ENCODE results near the gene PEX26.

Gene PEX26

GRCh38 chr22:18096823-18097222, 19.0 kb downstream of the PEX26 start:
- no peaks in the 10 kb centered on the region for H3K27me3 ChIP-seq (ENCODE audit: insufficient read depth, low read length, poor library complexity, severe bottlenecking)
- no peaks in the 10 kb centered on the region for H3K9me2 ChIP-seq (replicated peaks; ENCODE audit: low read depth, low read length)
- no peak overlapping the region for H3K4me3 ChIP-seq (ENCODE audit: low read length, poor library complexity, severe bottlenecking)
- H3K9me3 ChIP-seq (ENCODE audit: insufficient read depth, low read depth, low read length), result no peaks in the 10 kb centered on the region
- no peaks in the 10 kb centered on the region for H4K20me1 ChIP-seq (ENCODE audit: insufficient read depth, low read length, poor library complexity, severe bottlenecking)
- no peaks in the 10 kb centered on the region for H3K79me2 ChIP-seq (ENCODE audit: insufficient read depth, low read length)
- no peak overlapping the region for H2AFZ ChIP-seq (ENCODE audit: low read length)
- H3K4me1 ChIP-seq (ENCODE audit: insufficient read depth, low read length, poor library complexity, severe bottlenecking), result no peaks in the 10 kb centered on the region
- H3F3A ChIP-seq (ENCODE audit: low read depth), result no peaks in the 10 kb centered on the region
- H3K36me3 ChIP-seq (ENCODE audit: insufficient read depth, low read length), result peaks cover 3% of the 10 kb centered on the region; the same call in 1 of the 2 replicates
- no peak overlapping the region for H3K9ac ChIP-seq (ENCODE audit: low read depth, low read length, poor library complexity, severe bottlenecking)
- no peak overlapping the region for H3K4me2 ChIP-seq (ENCODE audit: low read depth, low read length, poor library complexity, severe bottlenecking)
- TF ChIP-seq EZH2phosphoT487 (IDR thresholded peaks at IDR 0.05; ENCODE audit: borderline replicate concordance), result no peak
- TF ChIP-seq CTCF (conservative IDR thresholded peaks at IDR 0.05; ENCODE audit: low read length), result no peak

GRCh38 chr22:18100781-18101180, 23.0 kb downstream of the PEX26 start:
- Histone ChIP-seq H2AFZ (ENCODE audit: low read length) (no peak overlapping the region), H4K20me1 (ENCODE audit: insufficient read depth, low read length, poor library complexity, severe bottlenecking) (no peaks in the 10 kb centered on the region), H3K27me3 (ENCODE audit: insufficient read depth, low read length, poor library complexity, severe bottlenecking) (no peaks in the 10 kb centered on the region), H3K9ac (ENCODE audit: low read depth, low read length, poor library complexity, severe bottlenecking) (no peak overlapping the region), H3K4me3 (ENCODE audit: low read length, poor library complexity, severe bottlenecking) (no peak overlapping the region), H3F3A (ENCODE audit: low read depth) (no peaks in the 10 kb centered on the region), H3K9me3 (ENCODE audit: insufficient read depth, low read depth, low read length) (no peaks in the 10 kb centered on the region), H3K9me2 (replicated peaks; ENCODE audit: low read depth, low read length) (no peaks in the 10 kb centered on the region), H3K36me3 (ENCODE audit: insufficient read depth, low read length) (no peaks in the 10 kb centered on the region), H3K79me2 (ENCODE audit: insufficient read depth, low read length) (no peaks in the 10 kb centered on the region), H3K4me2 (ENCODE audit: low read depth, low read length, poor library complexity, severe bottlenecking) (no peak overlapping the region), H3K4me1 (ENCODE audit: insufficient read depth, low read length, poor library complexity, severe bottlenecking) (peaks cover 6% of the 10 kb centered on the region)
- TF ChIP-seq CTCF (conservative IDR thresholded peaks at IDR 0.05; ENCODE audit: low read length) (no peak), EZH2phosphoT487 (IDR thresholded peaks at IDR 0.05; ENCODE audit: borderline replicate concordance) (no peak)

- Histone ChIP-seq H4K20me1 (ENCODE audit: insufficient read depth, low read length, poor library complexity, severe bottlenecking) (no peaks in the 10 kb centered on the region), H3K9ac (ENCODE audit: low read depth, low read length, poor library complexity, severe bottlenecking) (no peak overlapping the region), H3F3A (ENCODE audit: low read depth) (no peaks in the 10 kb centered on the region), H3K4me1 (ENCODE audit: insufficient read depth, low read length, poor library complexity, severe bottlenecking) (peaks cover 6% of the 10 kb centered on the region), H3K36me3 (ENCODE audit: insufficient read depth, low read length) (no peaks in the 10 kb centered on the region), H3K27me3 (ENCODE audit: insufficient read depth, low read length, poor library complexity, severe bottlenecking) (no peaks in the 10 kb centered on the region), H3K79me2 (ENCODE audit: insufficient read depth, low read length) (no peaks in the 10 kb centered on the region), H3K4me2 (ENCODE audit: low read depth, low read length, poor library complexity, severe bottlenecking) (no peak overlapping the region), H2AFZ (ENCODE audit: low read length) (no peak overlapping the region), H3K9me2 (replicated peaks; ENCODE audit: low read depth, low read length) (no peaks in the 10 kb centered on the region), H3K9me3 (ENCODE audit: insufficient read depth, low read depth, low read length) (no peaks in the 10 kb centered on the region), H3K4me3 (ENCODE audit: low read length, poor library complexity, severe bottlenecking) (no peak overlapping the region)
- TF ChIP-seq EZH2phosphoT487 (IDR thresholded peaks at IDR 0.05; ENCODE audit: borderline replicate concordance), result no peak
- no peak for TF ChIP-seq CTCF (conservative IDR thresholded peaks at IDR 0.05; ENCODE audit: low read length)
Observed at GRCh38 chr22:18101536-18101935, 23.7 kb downstream of the PEX26 start.
